HCT116 (cell line): ENCODE results near the gene VMP1. TPM values are rescaled to one million over a fixed set of nuclear protein-coding genes. Genes with fewer than 3 reads are reported as not detected.

Experiments used
- ATAC-seq: fragments of 200-7000 bp; cut with Tn5 transposase; 2 replicates; pipeline ENCODE4 v1.9.1; 2020; ENCODE audit warnings: mild to moderate bottlenecking, moderate library complexity
- BruUV-seq: library from RNA; stranded (reverse); fragments of 400-500 nt; replicated peaks from 2 replicates; lab custom pipeline; 2021; lab: Mats Ljungman, UMichigan
- CTCF ChIA-PET: fragments of 300-600 bp; sonication (Branson Sonifier 250); formaldehyde crosslinking; loops from one replicate; lab custom pipeline; 2021; ENCODE audit warnings: antibody characterized with exemption; lab: Charles Lee
- POLR2A ChIA-PET: fragments of 300-600, 350-600 bp; sonication (Branson Sonifier 250); formaldehyde crosslinking; loops from one replicate; lab custom pipeline; 2021; ENCODE audit warnings: antibody characterized with exemption; lab: Charles Lee
- RAD21 ChIA-PET, 2 experiments: fragments of 300-600 bp; sonication (Branson Sonifier 250); formaldehyde crosslinking; loops; one replicate each; lab custom pipeline; 2023; ENCODE audit warnings: low total read pairs in 2 of 2; ENCODE audit not compliant: uncharacterized antibody in 2 of 2, unreplicated experiment in 2 of 2, low non-redundant PET in 1 of 2; lab: Charles Lee
- DNase-seq: peaks from one replicate; pipeline ENCODE4 v3.0.0-alpha.2; 2010; ENCODE audit warnings: low read depth, low spot score
- H2AFZ ChIP-seq: fragments of 200-600 bp; shearing (Covaris generic), sonication (generic); 2 replicates; pipeline ENCODE4 v1.6.1; 2017; ENCODE audit warnings: low read depth, mixed run types, mixed read lengths, antibody characterized with exemption, low read length; ENCODE audit not compliant: poor library complexity, severe bottlenecking
- H3K27ac ChIP-seq: 2 replicates; pipeline ENCODE4 v1.5.1; 2012; ENCODE audit warnings: low read depth, low read length
- H3K27me3 ChIP-seq: fragments of 200-600 bp; sonication (generic); 2 replicates; pipeline ENCODE4 v1.6.1; 2016; ENCODE audit warnings: mixed run types, low read length, mixed read lengths; ENCODE audit not compliant: insufficient read depth
- H3K36me3 ChIP-seq, 2 experiments: fragments of 200-500 bp in 1 of 2; fragments of 200-600 bp in 1 of 2; sonication (Bioruptor generic) in 1 of 2; sonication (generic) in 1 of 2; 2 replicates each; pipeline versions ENCODE4 v1.5.1 to v1.6.1; 2014 to 2016; ENCODE audit warnings: low read length in 2 of 2, inconsistent platforms in 1 of 2, mixed read lengths in 1 of 2, mixed run types in 1 of 2; ENCODE audit not compliant: insufficient read depth in 2 of 2, control insufficient read depth in 1 of 2
- H3K4me1 ChIP-seq, 2 experiments: fragments of 200-600 bp in 1 of 2; sonication (generic) in 1 of 2; 2 replicates each; pipeline versions ENCODE4 v1.5.1 to v1.6.1; 2012 to 2017; ENCODE audit warnings: low read length in 2 of 2, inconsistent platforms in 1 of 2, mild to moderate bottlenecking in 1 of 2, mixed read lengths in 1 of 2, mixed run types in 1 of 2, moderate library complexity in 1 of 2; ENCODE audit not compliant: insufficient read depth in 2 of 2, control insufficient read depth in 1 of 2
- H3K4me2 ChIP-seq: fragments of 200-600 bp; sonication (generic); 2 replicates; pipeline ENCODE4 v1.6.1; 2017; ENCODE audit warnings: mixed run types, low read length, mixed read lengths
- H3K4me3 ChIP-seq, 2 experiments: fragments of 200-600 bp in 1 of 2; sonication (generic) in 1 of 2; replicated peaks in 1 of 2; 2 replicates each; pipeline ENCODE4 v1.5.1; 2011 to 2016; ENCODE audit warnings: low read length in 2 of 2, control low read depth in 1 of 2, low read depth in 1 of 2, mild to moderate bottlenecking in 1 of 2, mixed read lengths in 1 of 2, mixed run types in 1 of 2
- H3K79me2 ChIP-seq: fragments of 200-600 bp; sonication (generic); 2 replicates; pipeline ENCODE4 v1.6.1; 2017; ENCODE audit warnings: mild to moderate bottlenecking, mixed run types, low read length, moderate library complexity, mixed read lengths; ENCODE audit not compliant: insufficient read depth
- H3K9ac ChIP-seq: fragments of 200-600 bp; sonication (generic); 2 replicates; pipeline ENCODE4 v1.6.1; 2016; ENCODE audit warnings: low read length, mixed read lengths
- H3K9me2 ChIP-seq: fragments of 200-600 bp; sonication (generic), shearing (Covaris generic); 2 replicates; pipeline ENCODE4 v1.6.1; 2017; ENCODE audit warnings: mixed run types, mild to moderate bottlenecking, moderate library complexity; ENCODE audit not compliant: insufficient read depth
- H3K9me3 ChIP-seq, 2 experiments: fragments of 200-500 bp in 1 of 2; fragments of 200-600 bp in 1 of 2; sonication (Bioruptor generic) in 1 of 2; sonication (generic) in 1 of 2; 2 replicates each; pipeline ENCODE4 v1.6.1; 2014 to 2017; ENCODE audit warnings: low read length in 2 of 2, mixed read lengths in 2 of 2, inconsistent platforms in 1 of 2, low read depth in 1 of 2, mild to moderate bottlenecking in 1 of 2, mixed run types in 1 of 2, moderate library complexity in 1 of 2; ENCODE audit not compliant: control insufficient read depth in 1 of 2, insufficient read depth in 1 of 2
- H4K20me1 ChIP-seq: fragments of 200-600 bp; sonication (generic), shearing (Covaris generic); 2 replicates; pipeline ENCODE4 v1.6.1; 2017; ENCODE audit warnings: mixed run types, mild to moderate bottlenecking, moderate library complexity; ENCODE audit not compliant: insufficient read depth
- CEBPB ChIP-seq: IDR thresholded peaks from 2 replicates; pipeline ENCODE4 v1.6.1; 2012; ENCODE audit warnings: low read depth
- EGR1 ChIP-seq: IDR thresholded peaks from 2 replicates; pipeline ENCODE4 v1.6.1; 2012; ENCODE audit warnings: low read depth
- EZH2phosphoT487 ChIP-seq: fragments of 200-600 bp; IDR thresholded peaks from 2 replicates; pipeline ENCODE4 v1.6.1; 2018; ENCODE audit warnings: antibody characterized with exemption, borderline replicate concordance
- FOSL1 ChIP-seq: IDR thresholded peaks from 2 replicates; pipeline ENCODE4 v1.6.1; 2012; ENCODE audit warnings: low read depth
- JUND ChIP-seq: IDR thresholded peaks from 2 replicates; pipeline ENCODE4 v1.6.1; 2012
- POLR2A ChIP-seq: IDR thresholded peaks from 2 replicates; pipeline ENCODE4 v1.7.0; 2011; ENCODE audit warnings: borderline replicate concordance; ENCODE audit not compliant: insufficient read depth, insufficient read length; ENCODE audit errors: extremely low read depth
- SIN3A ChIP-seq: IDR thresholded peaks from 2 replicates; pipeline ENCODE4 v1.6.1; 2012; ENCODE audit warnings: low read depth
- SP1 ChIP-seq: IDR thresholded peaks from 2 replicates; pipeline ENCODE4 v1.6.1; 2012; ENCODE audit warnings: low read depth
- SRF ChIP-seq: IDR thresholded peaks from 2 replicates; pipeline ENCODE4 v1.6.1; 2012; ENCODE audit warnings: low read depth
- ZFX ChIP-seq: fragments of 450-650 bp; IDR thresholded peaks from 2 replicates; pipeline ENCODE4 v1.6.1; 2017
- intact Hi-C: fragments of 100-400 bp; cut with micrococcal nuclease; formaldehyde crosslinking; loops from 2 replicates; pipeline ENCODE4 v1.10.0; 2022
- total RNA-seq: library from RNA; stranded (reverse); gene quantifications from one replicate; pipeline ENCODE4 v1.2.1, GENCODE V29; 2021; ENCODE audit not compliant: unreplicated experiment
- TF ChIP-seq, protein P1 (sequence below): IDR thresholded peaks from 2 replicates; pipeline ENCODE4 v1.6.1; 2011; ENCODE audit warnings: mild to moderate bottlenecking, low read length, moderate library complexity; ENCODE audit not compliant: insufficient replicate concordance; ENCODE audit errors: extremely low read depth
- TF ChIP-seq, protein P2 (sequence below): IDR thresholded peaks from 2 replicates; pipeline ENCODE4 v1.6.1; 2012

The VMP1 gene
- total RNA-seq, 1 experiment from 2014 or later = 366 TPM

DNA sequence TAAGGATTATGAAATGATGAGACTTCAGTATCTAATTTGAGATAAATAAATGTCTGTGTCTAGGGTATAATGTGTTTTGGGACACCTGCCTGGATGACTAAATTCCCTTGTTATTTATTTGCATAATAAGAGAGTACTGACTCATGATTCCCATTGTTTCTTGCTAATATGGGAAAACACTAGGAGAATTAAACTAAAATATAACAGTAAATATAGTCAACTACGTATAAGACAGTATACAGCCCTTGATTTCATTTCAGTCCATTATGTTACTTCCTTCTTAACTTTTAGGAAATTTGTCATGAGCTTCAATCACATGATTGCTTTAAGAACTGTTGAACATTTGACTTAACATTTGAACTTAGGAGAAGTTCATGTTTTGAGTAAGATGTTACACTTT is 62.4 kb downstream of the VMP1 start:
- no peaks in the 10 kb centered on the region for H3K27me3 ChIP-seq
- peaks cover 12% of the 10 kb centered on the region for H3K79me2 ChIP-seq
- no peak for DNase-seq
- TF ChIP-seq JUND (peak; percentile 72), CEBPB (peak; percentile 63), FOSL1 (peak; percentile 82), SP1 (peak; percentile 61; the same call in 1 of the 2 replicates), ZFX (no peak), SRF (0 out of 2 replicates have a peak, but pooled peaks have one; percentile 31)
- TF ChIP-seq, protein P1, sequence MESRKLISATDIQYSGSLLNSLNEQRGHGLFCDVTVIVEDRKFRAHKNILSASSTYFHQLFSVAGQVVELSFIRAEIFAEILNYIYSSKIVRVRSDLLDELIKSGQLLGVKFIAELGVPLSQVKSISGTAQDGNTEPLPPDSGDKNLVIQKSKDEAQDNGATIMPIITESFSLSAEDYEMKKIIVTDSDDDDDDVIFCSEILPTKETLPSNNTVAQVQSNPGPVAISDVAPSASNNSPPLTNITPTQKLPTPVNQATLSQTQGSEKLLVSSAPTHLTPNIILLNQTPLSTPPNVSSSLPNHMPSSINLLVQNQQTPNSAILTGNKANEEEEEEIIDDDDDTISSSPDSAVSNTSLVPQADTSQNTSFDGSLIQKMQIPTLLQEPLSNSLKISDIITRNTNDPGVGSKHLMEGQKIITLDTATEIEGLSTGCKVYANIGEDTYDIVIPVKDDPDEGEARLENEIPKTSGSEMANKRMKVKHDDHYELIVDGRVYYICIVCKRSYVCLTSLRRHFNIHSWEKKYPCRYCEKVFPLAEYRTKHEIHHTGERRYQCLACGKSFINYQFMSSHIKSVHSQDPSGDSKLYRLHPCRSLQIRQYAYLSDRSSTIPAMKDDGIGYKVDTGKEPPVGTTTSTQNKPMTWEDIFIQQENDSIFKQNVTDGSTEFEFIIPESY = no peak
- TF ChIP-seq, all 23 proteins: peak for 5
- no TSS peak for BruUV-seq
- Histone ChIP-seq H3K27ac (peak overlapping the region; percentile 52; the same call in 1 of the 2 replicates), H3K9me3 (no peaks in the 10 kb centered on the region), H3K4me2 (peak overlapping the region; percentile 50), H2AFZ (no peak overlapping the region), H3K9ac (peak overlapping the region; percentile 4; the same call in 1 of the 2 replicates), H3K9me2 (no peaks in the 10 kb centered on the region), H3K4me1 (peaks cover 44 to 72% of the 10 kb centered on the region in 2 experiments), H4K20me1 (no peaks in the 10 kb centered on the region), H3K4me3 (no peak overlapping the region), H3K36me3 (peaks cover 7 to 17% of the 10 kb centered on the region in 2 experiments; a peak in 3 of 4 replicates)
- ChIA-PET POLR2A (interaction anchor here (0.5 to 5.7 kb wide), 3 partner anchors 13 to 68 kb away, joined by 4 to 28 read pairs (median 6); no protein-coding TSS in a partner anchor), RAD21 (interaction anchor here in 1 of 2 experiments (0.7 kb wide), 1 partner anchor 74 kb away, joined by 3 read pairs; no protein-coding TSS in a partner anchor), CTCF (interaction anchor here (1.1 kb wide), 1 partner anchor 10 kb away, joined by 4 read pairs; no protein-coding TSS in a partner anchor)
- intact Hi-C loops = no loop called here
- ATAC-seq = no peak

DNA sequence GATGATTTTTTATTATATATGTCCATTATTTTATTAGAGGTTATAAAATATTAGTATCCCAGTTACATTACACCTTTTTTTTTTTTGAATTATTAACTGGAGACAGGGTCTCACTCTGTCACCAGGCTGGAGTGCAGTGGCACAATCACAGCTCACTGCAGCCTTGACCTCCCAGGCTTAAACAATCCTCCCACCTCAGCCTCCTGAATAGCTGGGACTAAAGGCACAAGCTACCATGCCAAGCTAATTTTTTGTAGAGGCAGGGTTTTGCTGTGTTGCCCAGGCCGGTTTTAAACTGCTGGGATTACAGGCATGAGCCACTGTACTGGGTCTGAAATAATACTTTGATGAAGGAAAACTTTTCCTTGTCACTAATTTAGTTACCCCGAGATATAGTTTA is 63.6 kb downstream of the VMP1 start:
- Histone ChIP-seq H3K9me3 (no peaks in the 10 kb centered on the region), H4K20me1 (no peaks in the 10 kb centered on the region), H3K4me3 (no peak overlapping the region), H3K9me2 (no peaks in the 10 kb centered on the region), H3K9ac (no peak overlapping the region), H3K27ac (no peak overlapping the region), H3K79me2 (peaks cover 8% of the 10 kb centered on the region; the same call in 1 of the 2 replicates), H3K36me3 (peaks cover 7 to 15% of the 10 kb centered on the region in 2 experiments; a peak in 3 of 4 replicates), H3K27me3 (no peaks in the 10 kb centered on the region), H3K4me1 (peaks cover 40 to 65% of the 10 kb centered on the region in 2 experiments), H3K4me2 (no peak overlapping the region), H2AFZ (no peak overlapping the region)
- intact Hi-C loops = no loop called here
- ATAC-seq (no peak), DNase-seq (no peak)
- CTCF ChIA-PET = interaction anchor here (1.1 kb wide), 1 partner anchor 19 kb away, joined by 3 read pairs; no protein-coding TSS in a partner anchor
- no TSS peak for BruUV-seq
- RAD21 ChIA-PET = no interaction called here
- POLR2A ChIA-PET = interaction anchor here (0.7 to 5.7 kb wide), 5 partner anchors 10 to 496 kb away, joined by 3 to 28 read pairs (median 3); no protein-coding TSS in a partner anchor
- TF ChIP-seq, protein P1 = no peak
- TF ChIP-seq SIN3A (no peak), POLR2A (no peak), EZH2phosphoT487 (no peak), SRF (no peak), EGR1 (no peak), JUND (no peak), ZFX (no peak)
- TF ChIP-seq, protein P2, sequence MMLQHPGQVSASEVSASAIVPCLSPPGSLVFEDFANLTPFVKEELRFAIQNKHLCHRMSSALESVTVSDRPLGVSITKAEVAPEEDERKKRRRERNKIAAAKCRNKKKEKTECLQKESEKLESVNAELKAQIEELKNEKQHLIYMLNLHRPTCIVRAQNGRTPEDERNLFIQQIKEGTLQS = no peak
